ENCODE data around the gene RHBDL3. TPM values are rescaled to one million over a fixed set of nuclear protein-coding genes. Genes with fewer than 3 reads are reported as not detected.

RHBDL3 gene
- total RNA-seq, 1 experiment from 2014 or later = 0.80 TPM

DNA sequence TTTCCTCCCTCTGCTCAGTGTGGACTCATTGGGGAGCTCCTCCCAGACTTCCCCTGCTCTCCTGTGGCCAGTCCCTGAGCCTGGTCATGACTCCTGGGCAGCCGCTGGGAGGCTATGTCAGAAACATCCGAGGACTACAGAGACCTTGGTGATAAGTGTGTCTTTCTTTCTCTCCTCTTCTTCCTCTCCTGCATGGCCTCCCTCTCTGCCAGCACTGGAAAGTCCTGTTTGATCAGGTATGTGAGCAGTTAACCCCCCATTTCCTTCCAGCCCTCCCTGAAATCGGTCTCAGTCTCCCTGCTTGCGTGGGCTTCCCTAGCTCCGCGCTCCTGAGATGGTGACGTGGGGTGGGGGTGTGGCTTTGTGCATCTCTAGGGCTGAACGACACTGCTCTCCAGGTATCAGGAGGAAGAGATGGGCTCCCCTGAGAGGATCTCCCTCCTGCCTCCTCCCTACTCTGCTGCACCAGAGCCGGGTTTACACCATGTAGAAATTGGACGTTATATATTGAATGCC is 2.1 kb downstream of the RHBDL3 start:
- peaks cover 10% of the 10 kb centered on the region for H3K27me3 ChIP-seq (replicated peaks; ENCODE audit: insufficient read depth, low read depth, low read length, poor library complexity)
- H3K36me3 ChIP-seq (ENCODE audit: insufficient read depth, low read length, poor library complexity, severe bottlenecking) = no peaks in the 10 kb centered on the region
- no peak for TF ChIP-seq EZH2 (IDR thresholded peaks at IDR 0.05; ENCODE audit: borderline replicate concordance, low read depth, low read length, poor library complexity, severe bottlenecking)
- TF ChIP-seq, protein P1, sequence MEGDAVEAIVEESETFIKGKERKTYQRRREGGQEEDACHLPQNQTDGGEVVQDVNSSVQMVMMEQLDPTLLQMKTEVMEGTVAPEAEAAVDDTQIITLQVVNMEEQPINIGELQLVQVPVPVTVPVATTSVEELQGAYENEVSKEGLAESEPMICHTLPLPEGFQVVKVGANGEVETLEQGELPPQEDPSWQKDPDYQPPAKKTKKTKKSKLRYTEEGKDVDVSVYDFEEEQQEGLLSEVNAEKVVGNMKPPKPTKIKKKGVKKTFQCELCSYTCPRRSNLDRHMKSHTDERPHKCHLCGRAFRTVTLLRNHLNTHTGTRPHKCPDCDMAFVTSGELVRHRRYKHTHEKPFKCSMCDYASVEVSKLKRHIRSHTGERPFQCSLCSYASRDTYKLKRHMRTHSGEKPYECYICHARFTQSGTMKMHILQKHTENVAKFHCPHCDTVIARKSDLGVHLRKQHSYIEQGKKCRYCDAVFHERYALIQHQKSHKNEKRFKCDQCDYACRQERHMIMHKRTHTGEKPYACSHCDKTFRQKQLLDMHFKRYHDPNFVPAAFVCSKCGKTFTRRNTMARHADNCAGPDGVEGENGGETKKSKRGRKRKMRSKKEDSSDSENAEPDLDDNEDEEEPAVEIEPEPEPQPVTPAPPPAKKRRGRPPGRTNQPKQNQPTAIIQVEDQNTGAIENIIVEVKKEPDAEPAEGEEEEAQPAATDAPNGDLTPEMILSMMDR (conservative IDR thresholded peaks at IDR 0.05; ENCODE audit: low read depth, low read length) = no peak
- ChIA-PET CTCF (no interaction called here), POLR2A (ENCODE audit: low non-redundant PET) (no interaction called here)
- intact Hi-C loops (cut with micrococcal nuclease; ENCODE audit: unreplicated experiment) = no loop called here
- no peak overlapping the region for H3K27ac ChIP-seq (ENCODE audit: low read depth, low read length, poor library complexity, severe bottlenecking)
- no peak overlapping the region for H3K4me3 ChIP-seq (ENCODE audit: low read depth, low read length, poor library complexity, severe bottlenecking)
- BruUV-seq (replicated peaks) = no TSS peak
- H3K4me1 ChIP-seq (ENCODE audit: insufficient read depth, low read length, poor library complexity, severe bottlenecking) = no peaks in the 10 kb centered on the region
- H3K9me3 ChIP-seq (ENCODE audit: low read depth, low read length, poor library complexity, severe bottlenecking) = no peaks in the 10 kb centered on the region
- no peak for DNase-seq (ENCODE audit: low spot score)

DNA sequence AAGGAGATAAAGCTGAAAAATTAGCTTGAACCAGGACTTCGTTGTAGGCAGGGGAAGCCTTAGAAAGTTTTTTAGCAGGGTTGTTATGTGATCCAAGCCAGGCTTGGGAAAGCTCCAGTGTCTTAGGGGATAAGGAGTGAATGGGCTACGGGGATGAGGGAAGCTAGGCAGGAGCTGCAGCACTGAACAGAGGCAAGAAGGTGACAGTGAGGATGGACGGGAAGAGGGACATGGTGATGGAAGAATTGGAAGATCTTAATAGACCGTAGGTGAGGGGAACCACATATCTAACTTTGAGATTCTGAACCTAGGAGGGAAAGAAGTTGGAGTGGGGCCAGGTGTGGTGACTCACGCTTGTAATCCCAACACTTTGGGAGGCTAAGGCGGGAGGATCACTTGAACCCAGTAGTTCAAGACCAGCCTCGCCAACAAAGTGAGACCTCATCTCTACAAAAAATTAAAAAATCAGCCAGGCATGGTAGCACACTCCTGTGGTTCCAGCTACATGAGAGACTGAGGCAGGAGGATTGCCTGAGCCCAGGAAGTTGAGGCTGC is 3.2 kb downstream of the RHBDL3 start:
- TF ChIP-seq, protein P1 (conservative IDR thresholded peaks at IDR 0.05; ENCODE audit: low read depth, low read length) = no peak
- no peak for TF ChIP-seq EZH2 (IDR thresholded peaks at IDR 0.05; ENCODE audit: borderline replicate concordance, low read depth, low read length, poor library complexity, severe bottlenecking)
- CTCF ChIA-PET = no interaction called here
- peaks cover 10% of the 10 kb centered on the region for H3K27me3 ChIP-seq (replicated peaks; ENCODE audit: insufficient read depth, low read depth, low read length, poor library complexity)
- H3K9me3 ChIP-seq (ENCODE audit: low read depth, low read length, poor library complexity, severe bottlenecking) = no peaks in the 10 kb centered on the region
- intact Hi-C loops (cut with micrococcal nuclease; ENCODE audit: unreplicated experiment) = no loop called here
- no TSS peak for BruUV-seq (replicated peaks)
- no peaks in the 10 kb centered on the region for H3K36me3 ChIP-seq (ENCODE audit: insufficient read depth, low read length, poor library complexity, severe bottlenecking)
- POLR2A ChIA-PET (ENCODE audit: low non-redundant PET) = no interaction called here
- DNase-seq (ENCODE audit: low spot score) = no peak
- H3K27ac ChIP-seq (ENCODE audit: low read depth, low read length, poor library complexity, severe bottlenecking) = no peak overlapping the region
- H3K4me1 ChIP-seq (ENCODE audit: insufficient read depth, low read length, poor library complexity, severe bottlenecking) = no peaks in the 10 kb centered on the region
- H3K4me3 ChIP-seq (ENCODE audit: low read depth, low read length, poor library complexity, severe bottlenecking) = no peak overlapping the region

DNA sequence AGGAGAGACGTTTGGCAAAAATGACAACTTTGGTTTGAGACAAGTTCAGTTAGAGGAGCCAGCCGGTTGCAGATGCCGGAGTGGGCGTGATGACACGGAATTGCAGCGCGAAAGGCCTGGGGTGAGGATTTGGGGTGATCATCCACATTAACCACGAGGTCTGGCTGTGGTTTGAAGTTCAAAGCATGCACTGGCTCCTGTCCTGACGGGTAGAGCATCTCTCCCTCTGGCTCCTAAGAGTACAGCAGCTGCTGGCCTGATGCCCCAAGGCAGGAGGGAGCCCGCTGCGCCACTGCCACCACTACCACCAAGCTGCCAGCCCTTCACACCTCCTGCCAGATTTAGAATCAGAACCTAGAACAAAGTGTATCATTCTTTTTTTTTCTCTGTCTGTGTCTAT is 3.7 kb downstream of the RHBDL3 start:
- no peak overlapping the region for H3K27ac ChIP-seq (ENCODE audit: low read depth, low read length, poor library complexity, severe bottlenecking)
- CTCF ChIA-PET = no interaction called here
- no peaks in the 10 kb centered on the region for H3K9me3 ChIP-seq (ENCODE audit: low read depth, low read length, poor library complexity, severe bottlenecking)
- intact Hi-C loops (cut with micrococcal nuclease; ENCODE audit: unreplicated experiment) = no loop called here
- TF ChIP-seq EZH2 (IDR thresholded peaks at IDR 0.05; ENCODE audit: borderline replicate concordance, low read depth, low read length, poor library complexity, severe bottlenecking) = no peak
- TF ChIP-seq, protein P1 (conservative IDR thresholded peaks at IDR 0.05; ENCODE audit: low read depth, low read length) = no peak
- H3K36me3 ChIP-seq (ENCODE audit: insufficient read depth, low read length, poor library complexity, severe bottlenecking) = no peaks in the 10 kb centered on the region
- DNase-seq (ENCODE audit: low spot score) = no peak
- no peak overlapping the region for H3K4me3 ChIP-seq (ENCODE audit: low read depth, low read length, poor library complexity, severe bottlenecking)
- peaks cover 10% of the 10 kb centered on the region for H3K27me3 ChIP-seq (replicated peaks; ENCODE audit: insufficient read depth, low read depth, low read length, poor library complexity)
- no peaks in the 10 kb centered on the region for H3K4me1 ChIP-seq (ENCODE audit: insufficient read depth, low read length, poor library complexity, severe bottlenecking)
- POLR2A ChIA-PET (ENCODE audit: low non-redundant PET) = no interaction called here
- no TSS peak for BruUV-seq (replicated peaks)

Data from A673 (cell line).